BJ (cell line): ENCODE data around the gene SFTPD. TPM values are rescaled to one million over a fixed set of nuclear protein-coding genes. Genes with fewer than 3 reads are reported as not detected.

Experiments used
- CTCF ChIA-PET: fragments of 350-600 bp; formaldehyde crosslinking; extraction: SDS; loops from one replicate; lab custom pipeline; 2021; ENCODE audit warnings: antibody characterized with exemption, inconsistent platforms; lab: Yijun Ruan, JAX
- POLR2A ChIA-PET: fragments of 300-600 bp; sonication (Branson Sonifier 250); formaldehyde crosslinking; extraction: SDS; loops from one replicate; lab custom pipeline; 2021; ENCODE audit warnings: antibody characterized with exemption; lab: Charles Lee
- DNase-seq: peaks from one replicate; pipeline ENCODE4 v3.0.0-alpha.2; 2011; ENCODE audit warnings: low read depth
- H3K27me3 ChIP-seq: 2 replicates; pipeline ENCODE4 v1.6.0; 2011; ENCODE audit warnings: low read length; ENCODE audit not compliant: control insufficient read depth, insufficient read depth
- H3K36me3 ChIP-seq: 2 replicates; pipeline ENCODE4 v1.5.1; 2011; ENCODE audit warnings: low read length; ENCODE audit not compliant: control insufficient read depth, insufficient read depth
- H3K4me3 ChIP-seq: 2 replicates; pipeline ENCODE4 v1.5.1; 2011; ENCODE audit warnings: low read depth, mild to moderate bottlenecking, control low read depth, low read length
- polyA plus RNA-seq: library from polyadenylated mRNA; depleted of rRNA; stranded (reverse); fragments of >200 nt; gene quantifications from 2 replicates; pipeline ENCODE4 v1.2.3, GENCODE V29; 2011
- TF ChIP-seq, protein P1 (sequence below): IDR thresholded peaks from 2 replicates; pipeline ENCODE4 v1.5.1; 2011; ENCODE audit warnings: low read depth, mild to moderate bottlenecking, control low read depth, inconsistent platforms, low read length, moderate library complexity; ENCODE audit not compliant: insufficient read depth

The SFTPD gene
- polyA plus RNA-seq, 1 experiment = not detected

- no peak overlapping the region for H3K4me3 ChIP-seq
- ChIA-PET POLR2A (no interaction called here), CTCF (no interaction called here)
- H3K36me3 ChIP-seq = no peaks in the 10 kb centered on the region
- DNase-seq = no peak
- TF ChIP-seq, protein P1, sequence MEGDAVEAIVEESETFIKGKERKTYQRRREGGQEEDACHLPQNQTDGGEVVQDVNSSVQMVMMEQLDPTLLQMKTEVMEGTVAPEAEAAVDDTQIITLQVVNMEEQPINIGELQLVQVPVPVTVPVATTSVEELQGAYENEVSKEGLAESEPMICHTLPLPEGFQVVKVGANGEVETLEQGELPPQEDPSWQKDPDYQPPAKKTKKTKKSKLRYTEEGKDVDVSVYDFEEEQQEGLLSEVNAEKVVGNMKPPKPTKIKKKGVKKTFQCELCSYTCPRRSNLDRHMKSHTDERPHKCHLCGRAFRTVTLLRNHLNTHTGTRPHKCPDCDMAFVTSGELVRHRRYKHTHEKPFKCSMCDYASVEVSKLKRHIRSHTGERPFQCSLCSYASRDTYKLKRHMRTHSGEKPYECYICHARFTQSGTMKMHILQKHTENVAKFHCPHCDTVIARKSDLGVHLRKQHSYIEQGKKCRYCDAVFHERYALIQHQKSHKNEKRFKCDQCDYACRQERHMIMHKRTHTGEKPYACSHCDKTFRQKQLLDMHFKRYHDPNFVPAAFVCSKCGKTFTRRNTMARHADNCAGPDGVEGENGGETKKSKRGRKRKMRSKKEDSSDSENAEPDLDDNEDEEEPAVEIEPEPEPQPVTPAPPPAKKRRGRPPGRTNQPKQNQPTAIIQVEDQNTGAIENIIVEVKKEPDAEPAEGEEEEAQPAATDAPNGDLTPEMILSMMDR = no peak
- no peaks in the 10 kb centered on the region; the same call in 1 of the 2 replicates for H3K27me3 ChIP-seq
Measured at GRCh38 chr10:79940431-79940830, 8.5 kb downstream of the SFTPD start.

DNA sequence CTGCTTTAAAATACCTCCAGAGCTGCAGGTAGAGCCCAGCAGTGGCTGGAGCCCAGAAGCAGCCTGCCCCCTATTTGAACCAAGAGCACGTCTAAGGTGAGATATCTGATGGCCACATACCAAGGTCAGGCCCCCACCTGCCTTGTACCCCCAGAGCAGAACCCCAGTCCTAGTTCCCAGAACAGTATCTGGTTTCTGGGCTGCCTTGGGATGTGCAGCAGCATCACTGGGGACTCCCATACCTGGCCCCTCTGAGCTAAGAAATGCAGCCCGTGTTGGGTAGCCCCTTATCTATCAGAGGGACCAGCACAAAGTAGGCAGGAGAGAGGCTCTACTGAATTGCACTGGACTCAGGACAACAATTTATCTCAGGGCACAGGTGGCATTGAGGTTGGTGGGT lies 8.9 kb downstream of the SFTPD start:
- CTCF ChIA-PET = interaction anchor here (1.0 kb wide), 1 partner anchor 377 kb away, joined by 3 read pairs; no protein-coding TSS in a partner anchor
- DNase-seq = no peak
- H3K27me3 ChIP-seq = no peaks in the 10 kb centered on the region; the same call in 1 of the 2 replicates
- no peak overlapping the region for H3K4me3 ChIP-seq
- POLR2A ChIA-PET = no interaction called here
- no peaks in the 10 kb centered on the region for H3K36me3 ChIP-seq
- TF ChIP-seq, protein P1 = no peak

DNA sequence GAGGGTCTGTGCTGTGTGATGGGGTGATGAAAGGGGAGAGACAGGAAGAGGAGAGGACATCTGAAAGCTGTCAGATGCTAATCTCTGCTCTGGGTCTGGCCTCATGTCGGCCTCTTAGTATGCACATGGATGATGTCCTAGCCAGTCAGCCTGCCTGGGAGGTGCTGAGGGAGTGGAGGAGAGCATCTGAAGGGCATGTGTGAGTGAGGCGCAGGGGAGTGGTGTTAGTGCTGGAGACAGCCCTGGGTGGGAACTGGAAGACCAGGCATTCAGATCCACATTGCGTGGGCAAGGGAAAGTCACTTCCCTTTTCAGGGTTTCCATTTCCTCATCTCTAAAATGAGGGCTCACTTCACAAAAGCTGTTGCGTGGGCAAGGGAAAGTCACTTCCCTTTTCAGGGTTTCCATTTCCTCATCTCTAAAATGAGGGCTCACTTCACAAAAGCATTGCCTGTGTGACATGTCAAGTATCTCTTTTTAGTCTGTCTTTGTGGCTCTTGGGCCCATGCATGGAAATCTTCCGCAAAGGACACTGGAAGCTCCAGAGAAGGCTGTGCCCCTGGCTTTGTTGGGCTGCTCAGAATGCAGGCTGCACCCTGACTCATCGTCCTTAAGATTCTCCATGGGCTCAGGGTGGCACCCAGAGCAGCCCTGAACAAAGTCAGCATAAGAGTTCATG lies 10.0 kb downstream of the SFTPD start:
- Histone ChIP-seq H3K36me3 (no peaks in the 10 kb centered on the region), H3K4me3 (no peak overlapping the region), H3K27me3 (no peaks in the 10 kb centered on the region; the same call in 1 of the 2 replicates)
- ChIA-PET CTCF (interaction anchor here (1.0 kb wide), 1 partner anchor 376 kb away, joined by 3 read pairs; no protein-coding TSS in a partner anchor), POLR2A (interaction anchor here (0.6 kb wide), 1 partner anchor 12 kb away, joined by 4 read pairs; no protein-coding TSS in a partner anchor)
- no peak for DNase-seq
- TF ChIP-seq, protein P1 = no peak

DNA sequence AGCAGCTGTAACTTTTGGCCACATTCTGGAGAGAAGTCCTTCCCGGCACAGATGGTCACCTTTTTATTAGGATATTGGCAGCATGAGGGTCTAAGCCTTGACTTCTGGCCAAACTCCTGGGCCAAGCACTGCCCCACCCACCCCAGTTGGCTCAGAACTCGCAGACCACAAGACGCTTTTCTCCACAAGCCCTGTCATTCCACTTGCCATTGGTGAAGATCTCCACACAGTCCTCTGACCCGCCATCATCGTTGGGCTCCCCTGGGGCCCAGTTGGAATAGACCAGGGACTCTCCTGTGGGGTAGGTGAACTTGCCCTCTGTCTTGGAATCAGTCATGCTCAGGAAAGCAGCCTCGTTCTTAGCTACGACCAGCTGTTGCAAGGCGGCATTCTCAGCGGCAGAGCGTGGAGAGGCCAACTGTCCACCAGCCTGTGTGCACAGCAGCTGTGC lies 11.2 kb downstream of the SFTPD start:
- ChIA-PET POLR2A (no interaction called here), CTCF (interaction anchor here (0.6 to 1.0 kb wide), 3 partner anchors 9 to 563 kb away, joined by 3 read pairs; no protein-coding TSS in a partner anchor)
- no peak for DNase-seq
- Histone ChIP-seq H3K4me3 (no peak overlapping the region), H3K36me3 (no peaks in the 10 kb centered on the region; the same call in 1 of the 2 replicates), H3K27me3 (no peaks in the 10 kb centered on the region; the same call in 1 of the 2 replicates)
- TF ChIP-seq, protein P1 = no peak
